Measurements from ENCODE around the gene TTLL13. TPM values are rescaled to one million over a fixed set of nuclear protein-coding genes. Genes with fewer than 3 reads are reported as not detected.
"Not testable (repeated sequence)": the region's sequence is repeated elsewhere in the genome, so short reads cannot be mapped to it uniquely, and the experiment has no call there.

TTLL13 gene
- total RNA-seq, 2 experiments from 2014 or later: 0.45 to 0.87 TPM

DNA sequence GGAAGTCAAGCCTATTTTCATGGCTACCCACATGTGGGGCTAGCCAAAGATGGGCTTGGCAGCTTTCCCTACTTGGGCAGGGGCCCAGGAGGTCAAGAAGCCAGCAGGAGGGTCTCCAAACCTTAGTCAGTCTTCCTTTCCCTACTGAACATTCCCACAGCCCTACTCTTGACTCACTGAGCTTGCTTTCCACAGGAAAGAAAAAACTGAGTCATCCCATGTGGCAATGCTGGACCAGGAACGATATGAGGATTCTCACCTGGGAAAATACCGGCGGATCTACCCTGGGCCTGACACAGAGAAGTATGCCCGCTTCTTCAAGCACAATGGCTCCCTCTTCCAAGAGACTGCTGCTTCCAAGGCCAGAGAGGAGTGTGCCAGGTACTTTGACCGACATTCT is 12.5 kb downstream of the TTLL13 start:
- Mint-ChIP-seq H3K36me3 (ENCODE audit: low read depth) (peaks cover 4% of the 10 kb centered on the region), H3K9me3 (no peaks in the 10 kb centered on the region)

DNA sequence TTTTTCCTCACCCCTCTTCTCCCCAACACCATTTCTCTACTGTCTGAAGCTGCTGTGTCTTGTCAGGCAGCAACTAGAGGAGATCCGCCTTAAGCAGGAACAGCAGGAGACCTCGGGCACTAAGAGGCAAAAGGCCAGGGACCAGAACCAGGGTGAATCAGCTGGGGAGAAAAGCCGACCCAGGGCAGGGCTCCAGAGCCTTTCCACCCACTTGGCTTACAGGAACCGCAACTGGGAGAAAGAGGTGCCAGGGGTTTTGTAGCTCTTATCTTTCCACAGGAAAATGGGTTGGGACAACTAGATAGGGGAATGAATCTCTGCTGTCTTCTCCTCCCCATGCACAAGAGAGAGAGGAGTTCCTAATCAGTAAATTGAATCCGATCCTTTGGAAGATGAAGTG is 13.1 kb downstream of the TTLL13 start:
- Mint-ChIP-seq H3K4me1 (peaks cover 26% of the 10 kb centered on the region), H3K9me3 (no peaks in the 10 kb centered on the region), H3K4me3 (no peak overlapping the region), H3K36me3 (ENCODE audit: low read depth) (peaks cover 6% of the 10 kb centered on the region), H3K27ac (no peak overlapping the region), H3K27me3 (no peaks in the 10 kb centered on the region)
- CTCF ChIA-PET: interaction anchor here (0.6 to 0.9 kb wide), 3 partner anchors 20 to 109 kb away, joined by 3 read pairs; no protein-coding TSS in a partner anchor
- POLR2A ChIA-PET: no interaction called here
- no peak for DNase-seq

More for the DNA sequence above, 12.5 kb downstream of the TTLL13 start:
- CTCF ChIA-PET: interaction anchor here (0.5 to 0.9 kb wide), 5 partner anchors 21 to 110 kb away, joined by 3 to 5 read pairs (median 3); no protein-coding TSS in a partner anchor
- POLR2A ChIA-PET: interaction anchor here (0.6 kb wide), 1 partner anchor 20 kb away, joined by 7 read pairs; no protein-coding TSS in a partner anchor
- Mint-ChIP-seq H3K27me3 (no peaks in the 10 kb centered on the region), H3K4me1 (peaks cover 20% of the 10 kb centered on the region), H3K4me3 (no peak overlapping the region), H3K27ac (no peak overlapping the region)
- DNase-seq: no peak

DNA sequence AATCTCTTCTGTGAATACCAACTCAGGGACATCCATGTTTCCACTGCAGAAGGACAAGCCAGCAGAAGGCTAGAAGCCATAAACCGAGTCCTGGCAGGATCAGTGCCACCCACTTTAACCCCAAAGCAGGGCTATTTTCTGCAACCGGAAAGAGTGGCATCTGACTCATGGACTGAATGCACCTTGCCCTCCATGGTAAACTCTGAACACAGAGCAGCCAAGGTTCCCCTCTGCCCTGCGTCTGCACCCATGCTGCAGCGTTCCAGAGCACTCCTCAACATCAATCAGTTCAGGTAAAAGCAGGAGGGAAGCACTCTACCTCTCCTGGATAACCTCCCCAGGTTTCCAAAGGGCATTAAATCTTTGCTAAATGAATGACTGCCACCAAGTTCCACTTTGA is 15.3 kb downstream of the TTLL13 start:
- peak overlapping the region; percentile 96 for H3K27ac Mint-ChIP-seq
- peak overlapping the region; percentile 95 for H3K4me3 Mint-ChIP-seq
- peaks cover 15% of the 10 kb centered on the region for H3K36me3 Mint-ChIP-seq (ENCODE audit: low read depth)
- POLR2A ChIA-PET: no interaction called here
- DNase-seq: peak; percentile 23
- H3K9me3 Mint-ChIP-seq: no peaks in the 10 kb centered on the region
- H3K4me1 Mint-ChIP-seq: peaks cover 38% of the 10 kb centered on the region
- CTCF ChIA-PET: no interaction called here
- no peaks in the 10 kb centered on the region for H3K27me3 Mint-ChIP-seq

DNA sequence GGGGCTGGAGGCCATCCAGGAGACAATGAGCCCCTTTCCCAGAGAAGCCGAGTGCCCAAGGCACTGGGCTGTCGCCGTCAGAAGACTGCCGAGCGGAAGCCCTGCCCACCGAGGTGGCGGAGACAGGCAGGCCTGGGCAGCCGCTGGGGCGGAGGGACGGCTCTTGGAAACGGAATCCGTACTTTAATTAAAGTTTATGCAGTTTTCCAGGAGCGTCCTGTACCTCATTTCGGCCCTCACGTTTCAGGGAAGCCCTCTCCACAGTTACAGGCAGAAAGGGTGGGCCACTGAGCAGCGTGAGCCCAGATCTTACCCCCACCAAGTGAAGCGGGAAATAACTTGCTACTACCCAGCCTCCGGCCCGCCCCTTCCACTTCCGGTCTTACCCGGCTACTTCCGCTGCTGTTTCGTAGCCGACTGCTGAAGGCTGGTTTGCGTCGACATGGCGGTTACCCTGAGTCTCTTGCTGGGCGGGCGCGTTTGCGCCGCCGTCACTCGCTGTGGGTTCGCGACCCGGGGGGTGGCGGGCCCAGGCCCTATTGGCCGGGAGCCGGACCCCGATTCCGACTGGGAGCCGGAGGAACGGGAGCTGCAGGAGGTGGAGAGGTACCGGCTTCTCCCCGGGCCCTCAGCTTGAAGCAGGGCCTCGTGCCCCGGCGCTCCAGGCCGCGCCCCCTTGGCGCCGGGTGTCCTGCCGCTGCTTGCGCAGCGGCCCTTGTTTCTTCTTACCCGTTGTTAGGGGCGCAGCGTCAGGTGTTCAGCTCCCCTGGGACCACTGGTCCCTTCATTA is 16.1 kb downstream of the TTLL13 start, which contains the start of gene NGRN:
Gene NGRN, plus strand, starts transcription at position 402 of the 790 bp plus-strand sequence. Its CDS starts 41 bp downstream, at position 443.
- CTCF ChIA-PET: interaction anchor here (1.1 to 1.5 kb wide), 3 partner anchors 28 to 124 kb away, joined by 3 to 8 read pairs (median 4); partner anchors contain the start of genes CIB1 and GDPGP1

DNA sequence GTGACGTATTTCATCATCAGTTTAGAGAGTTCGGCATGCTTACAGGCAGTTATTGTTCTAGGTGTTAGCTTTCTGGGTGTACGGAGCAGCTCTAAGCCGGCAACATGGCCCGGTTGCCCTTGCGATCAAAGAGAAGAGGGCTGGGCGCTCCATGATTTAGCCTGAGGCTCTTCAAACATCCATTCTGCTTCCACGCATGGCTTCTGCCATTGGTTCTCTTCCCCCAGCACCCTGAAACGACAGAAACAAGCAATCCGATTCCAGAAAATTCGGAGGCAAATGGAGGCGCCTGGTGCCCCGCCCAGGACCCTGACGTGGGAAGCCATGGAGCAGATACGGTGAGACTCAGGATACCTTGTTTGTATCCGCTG is 16.7 kb downstream of the TTLL13 start:
- DNase-seq: peak; percentile 55
- H3K27ac Mint-ChIP-seq: peak overlapping the region; percentile 96
- H3K4me1 Mint-ChIP-seq: peaks cover 45% of the 10 kb centered on the region
- peaks cover 27% of the 10 kb centered on the region for H3K36me3 Mint-ChIP-seq (ENCODE audit: low read depth)
- no peaks in the 10 kb centered on the region for H3K9me3 Mint-ChIP-seq
- ChIA-PET POLR2A (interaction anchor here (0.9 kb wide), 1 partner anchor 32 kb away, joined by 5 read pairs; the partner anchor contains the start of genes CIB1 and GDPGP1), CTCF (interaction anchor here (1.1 to 1.5 kb wide), 3 partner anchors 27 to 124 kb away, joined by 3 to 8 read pairs (median 4); partner anchors contain the start of genes CIB1 and GDPGP1)
- H3K27me3 Mint-ChIP-seq: no peaks in the 10 kb centered on the region
- H3K4me3 Mint-ChIP-seq: peak overlapping the region; percentile 95

More for the DNA sequence above, 16.1 kb downstream of the TTLL13 start, which contains the start of gene NGRN:
- Mint-ChIP-seq H3K27me3 (no peaks in the 10 kb centered on the region), H3K4me3 (peak within 1 kb of the TSS; percentile 95), H3K36me3 (ENCODE audit: low read depth) (peaks cover 23% of the 10 kb centered on the region), H3K9me3 (no peaks in the 10 kb centered on the region), H3K27ac (peak within 1 kb of the TSS; percentile 96), H3K4me1 (peaks cover 41% of the 10 kb centered on the region)
- peak; percentile 95 for DNase-seq
- POLR2A ChIA-PET: interaction anchor here (0.9 kb wide), 1 partner anchor 32 kb away, joined by 5 read pairs; the partner anchor contains the start of genes CIB1 and GDPGP1

DNA sequence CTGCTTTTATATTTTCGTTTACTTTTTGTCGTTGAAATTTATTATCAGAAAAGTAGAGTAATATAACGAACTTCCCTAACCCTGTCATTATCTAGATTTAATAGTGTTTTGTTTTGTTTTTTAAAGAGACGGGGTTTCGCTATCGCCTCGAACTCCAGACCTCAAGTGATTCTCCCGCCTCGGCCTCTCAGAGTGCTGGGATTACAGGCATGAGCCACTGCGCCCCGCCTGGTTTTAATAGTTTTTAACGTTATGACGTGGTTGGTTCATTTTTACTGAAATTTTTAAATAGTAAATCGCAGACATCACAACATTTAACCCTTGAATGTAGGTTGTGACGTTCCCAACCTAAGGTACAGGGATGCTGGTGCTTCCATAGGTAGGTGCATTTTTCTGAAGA is 17.1 kb downstream of the TTLL13 start:
- POLR2A ChIA-PET: no interaction called here
- Mint-ChIP-seq H3K9me3 (no peaks in the 10 kb centered on the region), H3K36me3 (ENCODE audit: low read depth) (peaks cover 30% of the 10 kb centered on the region), H3K4me1 (peaks cover 48% of the 10 kb centered on the region), H3K4me3 (peak overlapping the region; percentile 95), H3K27ac (peak overlapping the region; percentile 96), H3K27me3 (no peaks in the 10 kb centered on the region)
- DNase-seq: peak; percentile 19
- CTCF ChIA-PET: interaction anchor here (0.7 to 1.5 kb wide), 4 partner anchors 27 to 125 kb away, joined by 3 to 8 read pairs (median 4); partner anchors contain the start of genes CIB1 and GDPGP1

DNA sequence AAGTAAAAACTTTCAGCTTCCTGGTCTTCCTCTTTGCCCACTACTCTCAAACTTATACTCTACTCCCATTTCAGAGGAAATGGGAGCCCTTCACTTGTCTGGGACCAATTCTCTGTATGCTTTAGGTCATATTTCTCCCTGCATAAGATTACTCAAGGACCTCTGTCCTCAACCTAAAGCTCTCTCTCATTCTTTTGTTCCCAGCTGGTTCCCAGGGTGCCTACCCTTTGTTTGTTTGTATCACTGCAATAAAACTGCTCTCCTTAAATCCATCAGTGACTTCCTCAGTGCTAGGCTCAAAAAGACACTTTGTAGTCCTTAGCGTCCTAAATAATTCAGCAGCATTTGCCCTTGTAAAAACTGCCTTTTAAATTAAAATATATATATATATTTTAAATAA is 19.1 kb downstream of the TTLL13 start:
- ChIA-PET CTCF (interaction anchor here (0.6 to 1.2 kb wide), 5 partner anchors 16 to 814 kb away, joined by 3 to 4 read pairs (median 3); partner anchors contain the start of genes CIB1 and GDPGP1), POLR2A (interaction anchor here (0.6 to 0.7 kb wide), 2 partner anchors 120 to 173 kb away, joined by 3 to 4 read pairs; no protein-coding TSS in a partner anchor)
- peak overlapping the region; percentile 50 for H3K4me3 Mint-ChIP-seq
- no peaks in the 10 kb centered on the region for H3K27me3 Mint-ChIP-seq
- DNase-seq: no peak
- peaks cover 56% of the 10 kb centered on the region for H3K4me1 Mint-ChIP-seq
- peaks cover 42% of the 10 kb centered on the region for H3K36me3 Mint-ChIP-seq (ENCODE audit: low read depth)
- peak overlapping the region; percentile 58 for H3K27ac Mint-ChIP-seq
- H3K9me3 Mint-ChIP-seq: no peaks in the 10 kb centered on the region

DNA sequence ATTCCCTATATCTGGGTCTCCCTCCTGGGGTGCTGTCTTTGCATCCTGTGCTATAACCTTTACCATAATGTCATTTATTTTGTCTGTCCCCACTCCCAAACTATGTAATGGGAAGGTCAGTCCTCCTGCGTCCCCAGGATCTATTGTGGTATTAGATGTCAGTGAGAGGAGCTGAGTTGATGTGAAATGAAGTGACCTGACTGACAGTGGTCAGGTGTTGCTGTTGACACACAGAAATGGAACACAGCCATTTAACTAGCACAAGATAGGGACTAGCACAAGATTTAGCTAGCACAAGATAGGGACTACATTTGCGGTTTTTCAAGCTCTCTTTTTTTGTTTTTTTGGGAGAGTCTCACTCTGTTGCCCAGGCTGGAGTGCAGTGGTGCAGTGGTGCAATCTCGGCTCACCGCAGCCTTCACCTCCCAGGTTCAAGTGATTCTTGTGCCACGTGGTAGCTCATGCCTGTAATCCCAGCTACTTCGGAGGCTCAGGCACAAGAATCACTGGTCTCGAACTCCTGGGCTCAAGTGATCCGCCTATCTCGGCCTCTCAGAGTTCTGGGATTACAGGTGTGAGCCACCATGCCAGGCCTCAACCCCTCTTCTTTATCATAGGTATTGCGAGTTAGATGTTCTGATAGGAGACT is 21.3 kb downstream of the TTLL13 start:
- no peak for DNase-seq
- Mint-ChIP-seq H3K27ac (no peak overlapping the region), H3K4me3 (no peak overlapping the region), H3K27me3 (no peaks in the 10 kb centered on the region), H3K36me3 (ENCODE audit: low read depth) (peaks cover 53% of the 10 kb centered on the region), H3K4me1 (peaks cover 45% of the 10 kb centered on the region), H3K9me3 (no peaks in the 10 kb centered on the region)
- CTCF ChIA-PET: interaction anchor here (0.7 to 1.5 kb wide), 7 partner anchors 10 to 269 kb away, joined by 3 to 10 read pairs (median 3); no protein-coding TSS in a partner anchor
- POLR2A ChIA-PET: no interaction called here

DNA sequence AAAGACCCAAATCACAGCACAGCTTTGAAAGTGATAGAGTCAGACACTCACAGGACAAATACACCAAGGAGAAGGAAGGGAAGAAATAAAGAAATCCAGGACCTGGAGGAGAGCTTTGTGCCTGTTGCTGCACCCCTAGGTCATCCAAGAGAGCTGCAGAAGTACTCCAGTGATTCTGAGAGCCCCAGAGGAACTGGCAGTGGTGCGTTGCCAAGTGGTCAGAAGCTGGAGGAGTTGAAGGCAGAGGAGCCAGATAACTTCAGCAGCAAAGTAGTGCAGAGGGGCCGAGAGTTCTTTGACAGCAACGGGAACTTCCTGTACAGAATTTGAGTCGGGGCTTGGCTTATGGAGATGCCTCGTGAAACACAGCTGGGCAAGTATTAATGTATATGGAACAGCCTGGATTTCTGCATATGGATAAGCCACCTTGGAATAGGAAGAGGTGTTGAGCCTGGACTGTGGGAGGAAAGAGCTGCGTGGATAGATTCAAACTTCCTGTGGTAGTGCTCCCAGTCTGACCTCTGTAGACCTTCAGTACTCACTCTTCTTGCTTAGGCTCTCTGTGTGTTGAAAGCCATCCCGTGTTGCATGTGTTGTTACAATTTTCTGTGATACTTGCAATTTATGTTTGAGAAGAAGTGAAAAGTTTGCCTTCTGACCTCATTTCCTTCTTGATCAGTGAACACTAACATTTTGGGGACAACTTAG is 22.3 kb downstream of the TTLL13 start:
- no peak for DNase-seq
- no peaks in the 10 kb centered on the region for H3K9me3 Mint-ChIP-seq
- peaks cover 53% of the 10 kb centered on the region for H3K36me3 Mint-ChIP-seq (ENCODE audit: low read depth)
- H3K4me3 Mint-ChIP-seq: no peak overlapping the region
- POLR2A ChIA-PET: interaction anchor here (0.6 kb wide), 1 partner anchor 272 kb away, joined by 3 read pairs; no protein-coding TSS in a partner anchor
- peaks cover 42% of the 10 kb centered on the region for H3K4me1 Mint-ChIP-seq
- no peaks in the 10 kb centered on the region for H3K27me3 Mint-ChIP-seq
- CTCF ChIA-PET: interaction anchor here (0.7 to 1.5 kb wide), 3 partner anchors 21 to 73 kb away, joined by 3 to 5 read pairs (median 3); no protein-coding TSS in a partner anchor
- H3K27ac Mint-ChIP-seq: no peak overlapping the region

DNA sequence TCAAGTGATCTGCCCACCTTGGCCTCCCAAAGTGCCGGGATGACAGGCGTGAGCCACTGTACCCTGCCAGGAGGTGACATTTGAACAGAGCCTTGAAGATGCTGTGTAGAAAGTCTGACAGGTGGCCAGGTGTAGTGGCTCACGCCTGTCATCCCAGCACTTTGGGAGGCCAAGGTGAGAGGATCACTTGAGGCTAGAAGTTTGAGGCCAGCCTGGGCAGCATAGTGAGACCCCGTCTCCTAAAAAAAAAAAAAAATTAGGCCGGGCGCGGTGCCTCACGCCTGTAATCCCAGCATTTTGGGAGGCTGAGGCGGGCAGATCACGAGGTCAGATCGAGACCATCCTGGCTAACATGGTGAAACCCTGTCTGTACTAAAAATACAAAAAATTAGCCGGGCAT is 29.1 kb downstream of the TTLL13 start:
- peaks cover 13% of the 10 kb centered on the region for H3K36me3 Mint-ChIP-seq (ENCODE audit: low read depth)
- POLR2A ChIA-PET: not testable (repeated sequence)
- CTCF ChIA-PET: interaction anchor here (0.6 kb wide), 1 partner anchor 462 kb away, joined by 3 read pairs; no protein-coding TSS in a partner anchor

DNA sequence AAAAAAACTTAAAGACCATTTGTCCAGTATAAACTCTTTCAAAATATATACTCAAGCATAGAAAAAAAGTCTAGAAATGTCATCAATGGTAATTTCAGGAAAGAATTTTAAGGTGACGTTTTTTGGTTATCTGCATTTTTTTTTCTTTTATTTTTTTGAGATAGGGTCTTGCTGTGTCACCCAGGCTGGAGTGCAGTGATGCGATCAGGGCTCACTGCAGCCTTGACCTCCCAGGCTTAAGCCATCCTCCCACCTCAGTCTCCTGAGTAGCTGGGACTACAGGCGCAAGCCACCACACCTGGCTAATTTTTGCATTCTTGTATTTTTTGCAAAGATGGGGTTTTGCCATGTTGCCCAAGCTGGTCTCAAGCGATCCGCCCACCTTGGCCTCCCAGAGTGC is 31.4 kb downstream of the TTLL13 start:
- ChIA-PET CTCF (interaction anchor here (1.2 to 1.9 kb wide), 2 partner anchors 10 to 13 kb away, joined by 3 to 8 read pairs; no protein-coding TSS in a partner anchor), POLR2A (interaction anchor here (0.7 kb wide), 1 partner anchor 20 kb away, joined by 3 read pairs; no protein-coding TSS in a partner anchor)
- not testable (repeated sequence) for DNase-seq; H3K36me3 Mint-ChIP-seq (ENCODE audit: low read depth); H3K27ac Mint-ChIP-seq; H3K4me1 Mint-ChIP-seq; H3K9me3 Mint-ChIP-seq; H3K27me3 Mint-ChIP-seq; H3K4me3 Mint-ChIP-seq

More for the DNA sequence above, 29.1 kb downstream of the TTLL13 start:
- not testable (repeated sequence) for H3K27ac Mint-ChIP-seq, DNase-seq, H3K4me1 Mint-ChIP-seq, H3K27me3 Mint-ChIP-seq, H3K9me3 Mint-ChIP-seq, H3K4me3 Mint-ChIP-seq

DNA sequence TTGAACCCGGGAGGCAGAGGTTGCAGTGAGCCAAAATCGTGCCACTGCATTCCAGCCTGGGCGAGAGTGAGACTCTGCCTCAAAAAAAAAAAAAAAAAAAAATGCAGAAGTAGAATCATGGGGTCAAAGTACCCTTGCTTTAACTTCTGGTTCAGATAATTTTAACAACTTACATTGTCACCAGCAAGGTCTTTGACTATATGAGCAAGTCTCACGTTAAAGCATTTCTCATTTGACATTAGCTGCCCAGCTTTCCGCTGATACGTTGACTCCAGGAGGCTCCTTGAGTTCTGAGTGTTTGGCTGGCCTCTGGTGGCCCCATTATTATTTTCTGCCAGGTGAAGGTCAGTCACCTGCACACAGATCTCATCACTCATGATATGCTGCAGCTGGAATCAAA is 32.3 kb downstream of the TTLL13 start:
- not testable (repeated sequence) for DNase-seq

More for the DNA sequence above, 32.3 kb downstream of the TTLL13 start:
- H3K4me3 Mint-ChIP-seq; POLR2A ChIA-PET; H3K9me3 Mint-ChIP-seq; H3K4me1 Mint-ChIP-seq; H3K36me3 Mint-ChIP-seq (ENCODE audit: low read depth); H3K27me3 Mint-ChIP-seq; H3K27ac Mint-ChIP-seq: not testable (repeated sequence)
- CTCF ChIA-PET: interaction anchor here (0.7 to 1.5 kb wide), 3 partner anchors 19 to 1324 kb away, joined by 3 to 4 read pairs (median 3); no protein-coding TSS in a partner anchor

Data from activated CD4-positive, alpha-beta T cell treated with anti-CD3 and anti-CD28 coated beads, Interleukin-2, amount 10 ng/mL, durations not matched to agents 7 days and 5 days (primary cell).